GM18505 (cell line): ENCODE results near the gene MGAT4A.
"Not testable (repeated sequence)": the region's sequence is repeated elsewhere in the genome, so short reads cannot be mapped to it uniquely, and the experiment has no call there.

Source experiments
- ATAC-seq: cut with Tn5 transposase; IDR thresholded peaks from one replicate; pipeline ENCODE4 v1.9.1; 2021; ENCODE audit not compliant: unreplicated experiment
- POLR2A ChIP-seq: IDR thresholded peaks from 4 replicates; pipeline ENCODE4 v1.6.1; 2011; ENCODE audit warnings: borderline replicate concordance; ENCODE audit not compliant: insufficient read depth, insufficient read length; ENCODE audit errors: extremely low read depth

The MGAT4A gene

DNA sequence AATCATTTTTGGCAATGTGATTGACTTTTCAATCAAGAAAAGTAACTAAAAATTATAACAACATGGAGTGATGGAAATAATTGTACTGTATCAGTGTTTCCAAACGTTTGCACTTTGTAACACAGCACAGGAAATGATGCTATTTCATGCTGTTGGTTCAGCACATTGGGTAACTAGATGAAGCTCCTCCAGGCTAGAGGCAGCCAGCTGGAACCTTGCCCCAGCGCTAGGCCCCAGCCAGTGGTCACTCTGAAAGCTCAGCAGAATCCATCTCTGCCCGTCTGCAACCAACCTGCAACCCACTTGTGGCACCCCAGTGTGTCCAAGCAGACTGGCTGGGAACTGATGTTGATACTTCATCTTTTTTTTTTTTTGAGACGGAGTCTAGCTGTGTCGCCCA, 107.3 kb downstream of the MGAT4A start:
- ATAC-seq: no peak
- TF ChIP-seq POLR2A: no peak

DNA sequence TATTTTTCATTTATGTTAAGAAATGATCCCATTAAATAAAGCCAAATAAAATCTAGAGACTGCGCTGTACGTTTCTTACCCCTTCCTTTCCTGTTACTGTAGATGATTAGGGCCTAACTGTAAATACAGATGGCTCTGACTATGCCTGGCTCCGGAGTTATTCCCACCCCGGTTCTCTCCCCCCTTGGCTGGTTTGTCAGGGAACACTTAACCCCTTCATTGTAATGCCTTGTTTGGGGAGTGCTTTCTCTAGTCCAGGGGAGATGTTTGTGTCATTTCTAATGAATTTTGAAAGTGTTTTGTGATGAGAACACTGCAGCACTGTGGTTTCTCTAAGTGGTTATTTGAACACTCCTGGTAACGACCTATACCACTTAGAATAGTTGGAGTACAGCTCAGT, 113.8 kb downstream of the MGAT4A start:
- TF ChIP-seq POLR2A: no peak
- ATAC-seq: no peak

DNA sequence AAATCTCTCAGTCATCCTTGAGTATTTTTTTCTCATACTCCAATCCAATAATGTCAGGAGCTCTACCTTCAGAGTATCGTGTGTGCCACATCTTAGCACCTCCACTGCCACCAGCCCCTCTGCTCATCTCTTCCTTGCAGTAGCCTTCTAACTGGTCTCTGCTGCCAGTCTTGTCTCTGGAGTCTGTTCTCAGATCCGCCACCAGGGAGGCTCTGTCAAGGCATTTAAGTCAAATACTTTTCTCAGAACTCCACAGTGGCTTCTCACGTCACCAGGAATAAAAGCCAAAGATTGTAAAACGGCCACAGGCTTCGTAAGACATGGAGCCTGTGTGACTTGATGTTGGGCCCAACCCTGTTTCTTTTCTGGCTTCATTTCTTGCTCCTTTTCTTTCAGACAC, 115.5 kb downstream of the MGAT4A start:
- no peak for ATAC-seq
- TF ChIP-seq POLR2A: no peak

DNA sequence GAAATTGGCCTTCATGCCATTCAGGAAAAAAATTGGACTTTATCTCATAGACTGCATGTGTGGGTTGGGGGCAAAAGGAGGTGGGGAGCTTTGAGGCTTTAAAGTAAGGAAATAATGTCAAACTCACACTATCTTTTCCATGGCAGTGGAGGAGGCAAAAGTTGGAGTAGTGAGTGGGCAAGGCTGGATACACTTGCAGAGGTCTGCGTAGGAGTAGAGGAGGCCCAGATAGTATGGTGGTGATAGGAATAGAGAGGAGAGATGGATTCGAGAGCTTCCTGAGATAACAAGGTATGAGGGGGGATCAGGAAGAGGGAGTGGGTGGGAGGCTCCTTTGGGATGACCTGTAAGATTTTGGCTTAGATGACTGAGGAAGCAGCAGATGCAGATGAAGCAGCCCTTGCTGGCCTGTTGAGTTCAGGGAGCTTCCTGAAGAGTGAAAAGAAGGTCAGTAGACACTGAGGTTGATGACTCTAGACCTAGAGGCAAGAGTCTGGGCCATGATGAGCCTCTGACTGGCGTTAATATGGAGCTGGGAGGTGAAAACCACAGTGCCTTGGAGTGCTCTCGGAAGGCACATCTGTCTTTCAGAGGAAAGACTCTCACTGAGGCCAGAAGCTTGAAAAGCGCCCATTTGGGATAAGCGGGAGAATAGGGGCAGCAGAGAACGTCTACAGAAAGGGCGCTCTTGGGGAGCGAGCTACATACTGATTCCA, 116.8 kb downstream of the MGAT4A start:
- no peak for ATAC-seq
- no peak for TF ChIP-seq POLR2A

DNA sequence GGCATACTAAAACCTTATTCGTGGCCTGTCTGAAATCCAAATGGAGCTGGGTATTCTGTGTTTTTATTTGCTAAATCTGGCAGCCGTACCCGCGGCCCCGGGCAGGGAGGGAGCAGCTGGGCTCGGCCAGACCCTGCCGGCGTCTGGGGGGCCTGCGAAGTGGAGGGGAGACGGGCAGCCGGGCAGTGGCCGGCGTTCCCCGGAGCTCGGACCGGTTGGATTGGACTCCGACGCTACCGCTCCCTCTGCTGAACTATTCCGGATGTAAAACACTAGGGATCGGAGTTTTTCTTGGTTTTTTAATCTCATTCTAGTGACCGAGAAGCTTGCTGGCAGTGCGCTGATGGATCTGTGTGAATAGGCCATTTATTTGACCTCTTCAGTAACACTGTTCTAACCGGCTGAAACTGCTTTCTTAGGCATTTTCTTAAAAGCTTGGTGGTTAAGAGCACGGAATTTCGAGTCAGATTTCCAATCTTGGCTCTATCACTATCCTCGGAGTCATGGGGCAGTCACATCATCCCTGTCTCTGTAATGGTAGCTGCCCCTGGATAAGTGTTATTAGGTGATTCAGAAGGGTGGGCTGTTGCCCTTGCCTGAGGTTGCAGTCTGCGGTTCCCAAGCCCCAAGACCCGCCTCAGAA, 121.8 kb downstream of the MGAT4A start:
- no peak for ATAC-seq
- TF ChIP-seq POLR2A: no peak

DNA sequence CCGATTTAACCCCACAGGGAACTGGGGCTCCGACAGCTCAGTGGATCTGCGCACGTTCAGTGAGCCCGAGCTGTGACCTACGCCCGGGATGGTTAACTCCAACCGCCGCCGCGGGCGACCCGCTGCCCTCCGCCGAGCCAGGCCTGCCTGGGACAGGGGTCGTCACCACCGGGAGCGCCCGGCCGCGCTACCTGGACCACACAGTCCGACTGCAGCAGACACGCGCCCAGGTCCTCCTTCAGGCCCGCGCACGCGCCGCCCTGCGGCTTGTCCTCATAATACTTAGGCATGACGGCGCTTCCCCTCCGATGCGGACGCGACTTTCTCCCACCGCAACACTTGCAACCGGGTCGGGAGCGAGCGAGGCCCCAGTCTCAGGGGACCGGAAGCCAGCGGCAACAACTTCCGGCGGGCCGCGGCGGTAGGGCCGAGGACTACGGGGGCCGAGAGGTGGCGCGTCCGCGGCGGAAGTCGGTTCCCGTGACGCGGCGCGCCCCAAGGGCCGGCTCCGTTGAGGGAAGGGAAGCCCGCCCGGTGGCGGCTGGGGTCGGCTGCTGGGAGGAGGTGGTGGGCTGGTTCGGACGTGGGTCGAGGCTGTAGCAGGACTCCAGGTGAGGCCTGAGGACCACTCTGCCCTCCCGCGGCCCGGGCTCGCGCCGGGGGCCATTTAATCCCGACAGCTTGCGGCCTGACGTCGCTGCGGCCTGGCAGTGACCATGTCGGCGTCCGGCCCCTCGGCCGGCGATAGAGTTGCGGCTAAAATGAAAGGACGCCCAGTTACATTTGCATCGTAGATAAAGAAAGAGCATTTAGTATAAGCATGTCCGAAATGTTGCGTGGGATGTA, 122.6 kb downstream of the MGAT4A start, which contains the start of the genes COA5 and UNC50:
COA5 (minus strand) TSS at position 397 of the 846 bp plus-strand sequence; CDS start at position 290, 107 bp downstream.
UNC50 (plus strand) TSS at position 474 of the 846 bp plus-strand sequence. CDS start 1,171 bp downstream, outside the sequence.
- ATAC-seq: peak; percentile 88
- peak; percentile 90 for TF ChIP-seq POLR2A

DNA sequence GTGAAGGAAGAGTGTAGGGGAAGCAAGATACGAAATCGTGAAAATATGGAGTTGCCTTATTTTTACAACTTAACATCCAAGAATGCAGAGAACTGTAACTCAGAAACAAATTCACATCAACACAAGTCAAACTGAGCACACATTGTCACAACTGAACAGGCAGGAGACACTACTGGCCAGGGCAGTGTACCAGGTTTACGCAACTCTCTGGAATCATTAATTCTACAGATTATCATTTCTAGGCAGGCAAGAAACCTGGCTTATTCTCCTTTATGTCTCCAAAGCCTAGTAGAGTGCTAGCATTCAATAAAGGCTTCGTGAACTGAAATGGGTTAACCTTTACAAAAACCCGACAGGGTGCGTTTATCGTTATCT, 123.2 kb downstream of the MGAT4A start:
- no peak for ATAC-seq

DNA sequence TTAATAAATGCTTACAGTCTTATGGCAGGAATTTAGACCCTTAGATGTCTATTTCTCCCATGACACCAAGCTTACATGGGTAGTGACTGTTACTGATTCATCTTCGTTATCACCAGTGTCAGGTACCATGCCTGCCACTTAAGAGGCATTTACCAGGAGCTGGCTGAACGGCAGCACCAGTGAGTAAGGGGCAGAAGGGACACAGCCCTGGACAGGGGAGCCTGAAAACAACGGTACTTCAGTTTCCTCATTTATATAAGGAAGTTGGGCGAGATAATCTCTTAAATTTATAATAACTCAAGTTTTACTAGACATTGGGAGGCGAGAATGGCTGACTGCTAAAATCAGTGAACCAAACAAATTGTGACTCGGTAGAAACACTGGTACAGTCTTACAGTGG, 123.8 kb downstream of the MGAT4A start:
- no peak for ATAC-seq
- TF ChIP-seq POLR2A: no peak

More for the DNA sequence above, 123.2 kb downstream of the MGAT4A start:
- no peak for TF ChIP-seq POLR2A

DNA sequence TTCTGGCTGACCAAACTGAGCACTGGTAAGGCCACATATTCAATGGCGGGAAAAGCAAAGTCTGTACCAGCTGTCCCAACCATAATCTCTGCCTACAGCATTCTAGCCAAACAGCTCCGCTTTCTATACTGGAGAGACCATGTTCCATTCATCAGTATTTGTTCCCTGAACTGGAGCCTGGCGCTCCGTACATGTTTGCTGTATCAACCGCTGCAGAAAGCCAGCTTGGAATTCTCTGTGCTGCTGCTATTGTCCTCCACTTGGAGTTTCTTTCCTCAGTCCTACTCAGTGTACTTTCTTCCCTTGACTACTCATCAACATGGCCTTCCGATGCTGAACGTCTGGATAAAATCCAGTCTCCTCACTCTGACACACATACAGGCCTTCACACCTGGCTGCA, 124.5 kb downstream of the MGAT4A start:
- no peak for ATAC-seq
- TF ChIP-seq POLR2A: no peak

DNA sequence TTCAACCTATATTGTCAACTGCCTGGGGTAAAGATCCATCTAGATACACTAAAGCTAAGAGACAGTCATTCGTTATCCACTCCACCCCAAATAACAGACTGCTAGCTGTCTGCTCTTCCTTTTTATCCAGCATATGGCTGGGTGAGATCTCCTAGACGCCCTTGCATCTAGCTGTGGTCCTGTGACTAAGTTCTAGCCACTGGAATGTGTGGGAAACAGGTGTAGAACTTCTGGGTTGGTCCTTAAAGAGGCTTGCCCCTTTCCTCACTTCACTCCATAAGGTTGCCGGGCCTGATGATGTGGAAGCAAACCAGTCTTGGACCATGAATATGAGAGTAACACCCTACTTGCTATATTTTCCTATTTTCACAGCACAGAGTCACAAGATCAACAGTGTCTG, 125.9 kb downstream of the MGAT4A start:
- no peak for TF ChIP-seq POLR2A
- no peak for ATAC-seq

DNA sequence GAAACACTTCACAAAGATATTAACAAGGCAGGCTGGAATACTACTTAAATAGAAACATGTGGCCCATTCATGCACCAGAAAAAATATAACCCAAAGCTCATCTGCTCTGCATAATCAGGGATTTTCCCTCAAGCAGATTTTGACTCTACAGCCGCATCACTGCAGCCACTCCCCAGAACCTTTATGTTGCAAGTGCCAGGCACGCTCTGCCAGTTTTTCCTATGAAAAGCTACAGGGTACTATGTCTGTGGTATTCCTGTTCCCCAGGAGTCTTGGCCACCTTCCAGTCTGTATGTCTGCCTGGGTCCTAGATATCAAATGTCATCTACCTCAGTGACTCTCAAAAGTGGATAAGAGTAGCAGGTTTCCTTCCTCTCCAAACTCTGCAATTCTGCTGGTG, 126.4 kb downstream of the MGAT4A start:
- no peak for TF ChIP-seq POLR2A
- no peak for ATAC-seq

DNA sequence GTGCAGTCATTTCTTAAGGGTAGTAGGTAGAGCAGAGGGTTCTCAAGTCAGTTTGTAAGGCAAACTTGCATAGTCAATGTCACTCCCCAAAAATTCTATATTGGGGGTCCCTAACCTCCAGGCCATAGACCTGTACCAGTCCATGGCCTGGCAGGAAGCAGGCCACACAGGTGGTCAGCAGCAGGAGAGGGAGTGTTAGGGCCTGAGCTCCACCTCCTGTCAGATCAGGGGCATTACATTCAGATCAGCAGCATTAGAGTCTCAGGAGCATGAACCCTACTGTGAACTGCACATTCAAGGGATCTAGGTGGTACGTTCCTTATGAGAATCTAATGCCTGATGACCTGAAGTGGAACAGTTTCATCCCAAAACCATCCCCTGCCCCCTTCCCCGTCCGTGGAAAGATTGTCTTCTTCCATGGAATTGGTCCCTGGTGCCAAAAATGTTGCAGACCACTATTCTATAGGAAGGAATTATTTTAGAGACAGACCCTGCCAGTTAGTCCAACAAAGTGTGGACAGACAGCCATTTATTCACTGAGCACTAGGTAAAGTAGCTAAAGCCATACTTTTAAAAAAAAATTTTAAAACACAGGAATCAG, 129.3 kb downstream of the MGAT4A start:
- TF ChIP-seq POLR2A: no peak
- no peak for ATAC-seq

DNA sequence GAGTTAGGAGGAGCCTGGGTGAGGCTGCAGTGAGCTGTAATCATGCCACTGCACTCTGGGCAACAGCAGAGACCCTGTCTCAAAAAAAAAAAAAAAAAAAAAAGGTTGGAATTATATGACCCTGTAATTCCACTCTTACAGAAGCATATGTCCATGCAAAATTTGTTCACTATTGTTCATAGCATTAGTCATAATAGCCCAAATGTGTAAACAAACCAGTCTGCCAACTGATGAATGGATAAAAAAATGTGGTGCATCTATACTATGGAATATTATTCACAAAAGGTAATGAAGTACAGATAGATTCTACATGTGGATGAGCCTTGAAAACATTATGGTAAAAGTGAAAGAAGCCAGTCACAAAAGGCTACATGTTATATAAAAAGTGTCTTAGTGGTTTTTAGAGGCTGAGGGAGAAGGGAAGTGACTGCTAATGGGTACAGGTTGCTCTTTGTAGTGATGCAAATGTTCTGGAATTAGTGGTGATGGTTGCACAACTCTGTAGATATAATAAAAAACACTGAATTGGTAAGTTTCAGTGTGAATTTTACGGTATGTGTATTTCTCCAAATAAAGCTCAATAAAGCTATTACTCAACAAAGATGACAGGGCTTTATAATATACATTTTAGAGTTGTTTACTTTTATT, 132.0 kb downstream of the MGAT4A start:
- ATAC-seq: no peak

DNA sequence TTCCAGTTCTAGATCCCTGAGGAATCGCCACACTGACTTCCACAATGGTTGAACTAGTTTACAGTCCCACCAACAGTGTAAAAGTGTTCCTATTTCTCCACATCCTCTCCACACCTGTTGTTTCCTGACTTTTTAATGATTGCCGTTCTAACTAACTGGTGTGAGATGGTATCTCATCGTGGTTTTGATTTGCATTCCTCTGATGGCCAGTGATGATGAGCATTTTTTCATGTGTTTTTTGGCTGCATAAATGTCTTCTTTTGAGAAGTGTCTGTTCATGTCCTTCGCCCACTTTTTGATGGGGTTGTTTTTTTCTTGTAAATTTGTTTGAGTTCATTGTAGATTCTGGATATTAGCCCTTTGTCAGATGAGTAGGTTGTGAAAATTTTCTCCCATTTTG, 136.3 kb downstream of the MGAT4A start:
- ATAC-seq: not testable (repeated sequence)

More for the DNA sequence above, 132.0 kb downstream of the MGAT4A start:
- no peak for TF ChIP-seq POLR2A
